ENCODE measurements around the gene PPM1E. TPM values are rescaled to one million over a fixed set of nuclear protein-coding genes. Genes with fewer than 3 reads are reported as not detected.

PPM1E gene
- total and polyA plus RNA-seq, 2 donors (not counting 1 experiment from before 2014, with no cell fraction given), result not detected

GRCh38 chr17:58960068-58960467 lies 204.4 kb downstream of the PPM1E start:
- H3K9me3 Mint-ChIP-seq (ENCODE audit: insufficient read depth), result no peaks in the 10 kb centered on the region
- Histone ChIP-seq H3K4me2 (replicated peaks; ENCODE audit: low read depth, low read length, poor library complexity, severe bottlenecking) (no peak overlapping the region), H3K9me3 (ENCODE audit: control extremely low read depth in 1 of 3, control insufficient read depth in 2 of 3, insufficient read depth in 1 of 3, low read length in 2 of 3) (no peaks in the 10 kb centered on the region), H3K27me3 (replicated peaks in 1 of 4; ENCODE audit: control extremely low read depth in 1 of 4, control insufficient read depth in 3 of 4, insufficient read depth in 4 of 4, low read length in 3 of 4) (no peaks in the 10 kb centered on the region), H2AFZ (ENCODE audit: insufficient read depth, low read depth, low read length, poor library complexity, severe bottlenecking) (no peak overlapping the region), H3K4me1 (ENCODE audit: control insufficient read depth in 2 of 2, insufficient read depth in 2 of 2, low read length in 2 of 2) (no peaks in the 10 kb centered on the region), H4K20me1 (ENCODE audit: control insufficient read depth, insufficient read depth, low read length, poor library complexity, severe bottlenecking) (no peaks in the 10 kb centered on the region), H3K27ac (ENCODE audit: low read length in 2 of 2) (no peak overlapping the region), H3K9ac (ENCODE audit: low read length) (no peak overlapping the region), H3K36me3 (replicated peaks in 1 of 2; ENCODE audit: control extremely low read depth in 1 of 2, control insufficient read depth in 1 of 2, extremely low read depth in 1 of 2, insufficient read depth in 2 of 2, low read length in 1 of 2) (no peaks in the 10 kb centered on the region), H3K4me3 (ENCODE audit: control extremely low read depth in 1 of 5, extremely low read depth in 1 of 5, insufficient read depth in 1 of 5, low read depth in 2 of 5, low read length in 4 of 5) (no peak overlapping the region), H3K79me2 (ENCODE audit: control insufficient read depth, insufficient read depth, low read length) (no peaks in the 10 kb centered on the region)
- no peak overlapping the region for H3K4me3 Mint-ChIP-seq
- TF ChIP-seq EZH2 (IDR thresholded peaks at IDR 0.05; ENCODE audit: borderline replicate concordance, insufficient read depth, low read depth, low read length, poor library complexity, severe bottlenecking) (no peak), CTCF (IDR thresholded peaks at IDR 0.05) (no peak)
- no peaks in the 10 kb centered on the region for H3K4me1 Mint-ChIP-seq
- ATAC-seq (ENCODE audit: low read depth) (no peak), DNase-seq (no peak)
- H3K27ac Mint-ChIP-seq, result no peak overlapping the region
- intact Hi-C loops (cut with micrococcal nuclease), result no loop called here
- ChIA-PET POLR2A (interaction anchor here (0.6 kb wide), 1 partner anchor 12 kb away, joined by 4 read pairs; no protein-coding TSS in a partner anchor), CTCF (no interaction called here)
- no peaks in the 10 kb centered on the region for H3K27me3 Mint-ChIP-seq

GRCh38 chr17:58965221-58965620 lies 209.6 kb downstream of the PPM1E start:
- ATAC-seq (ENCODE audit: low read depth) (no peak), DNase-seq (no peak)
- intact Hi-C loops (cut with micrococcal nuclease), result no loop called here
- no peaks in the 10 kb centered on the region for H3K9me3 Mint-ChIP-seq (ENCODE audit: insufficient read depth)
- Histone ChIP-seq H3K9ac (ENCODE audit: low read length) (no peak overlapping the region), H3K79me2 (ENCODE audit: control insufficient read depth, insufficient read depth, low read length) (no peaks in the 10 kb centered on the region), H3K9me3 (ENCODE audit: control extremely low read depth in 1 of 3, control insufficient read depth in 2 of 3, insufficient read depth in 1 of 3, low read length in 2 of 3) (no peaks in the 10 kb centered on the region), H3K4me3 (ENCODE audit: control extremely low read depth in 1 of 5, extremely low read depth in 1 of 5, insufficient read depth in 1 of 5, low read depth in 2 of 5, low read length in 4 of 5) (no peak overlapping the region), H3K4me2 (replicated peaks; ENCODE audit: low read depth, low read length, poor library complexity, severe bottlenecking) (no peak overlapping the region), H3K4me1 (ENCODE audit: control insufficient read depth in 2 of 2, insufficient read depth in 2 of 2, low read length in 2 of 2) (no peaks in the 10 kb centered on the region), H2AFZ (ENCODE audit: insufficient read depth, low read depth, low read length, poor library complexity, severe bottlenecking) (no peak overlapping the region), H3K27ac (ENCODE audit: low read length in 2 of 2) (no peak overlapping the region), H3K27me3 (replicated peaks in 1 of 4; ENCODE audit: control extremely low read depth in 1 of 4, control insufficient read depth in 3 of 4, insufficient read depth in 4 of 4, low read length in 3 of 4) (no peaks in the 10 kb centered on the region), H4K20me1 (ENCODE audit: control insufficient read depth, insufficient read depth, low read length, poor library complexity, severe bottlenecking) (no peaks in the 10 kb centered on the region), H3K36me3 (replicated peaks in 1 of 2; ENCODE audit: control extremely low read depth in 1 of 2, control insufficient read depth in 1 of 2, extremely low read depth in 1 of 2, insufficient read depth in 2 of 2, low read length in 1 of 2) (no peaks in the 10 kb centered on the region)
- ChIA-PET POLR2A (no interaction called here), CTCF (interaction anchor here (1.1 kb wide), 1 partner anchor 254 kb away, joined by 3 read pairs; no protein-coding TSS in a partner anchor)
- no peak overlapping the region for H3K27ac Mint-ChIP-seq
- H3K4me1 Mint-ChIP-seq, result peaks cover 4% of the 10 kb centered on the region
- no peaks in the 10 kb centered on the region for H3K27me3 Mint-ChIP-seq
- no CpG with 5 or more reads among the region's 3 CpGs for WGBS (ENCODE audit: insufficient coverage)
- H3K4me3 Mint-ChIP-seq, result no peak overlapping the region
- TF ChIP-seq CTCF (IDR thresholded peaks at IDR 0.05) (no peak), EZH2 (IDR thresholded peaks at IDR 0.05; ENCODE audit: borderline replicate concordance, insufficient read depth, low read depth, low read length, poor library complexity, severe bottlenecking) (no peak)

All from B cell (primary cell).